ENCODE results near the gene CALN1.

GRCh38 chr7:71868797-71869196, 543.3 kb downstream of the CALN1 start:
- no peak for TF ChIP-seq CTCF (IDR thresholded peaks at IDR 0.05; ENCODE audit: insufficient read depth, low read depth, low read length)
- no peak for TF ChIP-seq EZH2 (IDR thresholded peaks at IDR 0.05; ENCODE audit: insufficient read depth, low read length)

All from astrocyte (in vitro differentiated cells and primary cell).